Liver (tissue), 3 donors: ENCODE data around the gene LDHD.

Experiments
- CTCF ChIP-seq: fragments of 150-350 bp; IDR thresholded peaks from 2 replicates; pipeline ENCODE4 v1.5.1; 2017; ENCODE audit warnings: improper control_type of control experiment, low read depth, low read length; ENCODE audit not compliant: missing input control
- FOXA1 ChIP-seq: IDR thresholded peaks from 2 replicates; pipeline ENCODE4 v1.6.1; 2016; ENCODE audit warnings: antibody characterized with exemption
- GABPA ChIP-seq, 2 donors: IDR thresholded peaks in 1 of 2; conservative IDR thresholded peaks in 1 of 2; 2 replicates each; pipeline ENCODE4 v1.6.1; 2016; ENCODE audit warnings: antibody characterized with exemption in 2 of 2, mild to moderate bottlenecking in 1 of 2, moderate library complexity in 1 of 2
- JUND ChIP-seq, 2 donors: IDR thresholded peaks; 2 replicates each; pipeline ENCODE4 v1.6.1; 2016; ENCODE audit warnings: antibody characterized with exemption in 2 of 2
- MAX ChIP-seq: IDR thresholded peaks from 2 replicates; pipeline ENCODE4 v1.6.1; 2016; ENCODE audit warnings: antibody characterized with exemption
- RAD21 ChIP-seq, 2 donors: IDR thresholded peaks; 2 replicates each; pipeline ENCODE4 v1.6.1; 2016; ENCODE audit warnings: antibody characterized with exemption in 2 of 2, mild to moderate bottlenecking in 2 of 2
- REST ChIP-seq: IDR thresholded peaks from 2 replicates; pipeline ENCODE4 v1.6.1; 2016; ENCODE audit warnings: antibody characterized with exemption, mild to moderate bottlenecking
- RXRA ChIP-seq, 2 donors: IDR thresholded peaks; 2 replicates each; pipeline ENCODE4 v1.6.1; 2017 to 2018; ENCODE audit warnings: antibody characterized with exemption in 2 of 2, mild to moderate bottlenecking in 1 of 2
- YY1 ChIP-seq: IDR thresholded peaks from 2 replicates; pipeline ENCODE4 v1.6.1; 2016; ENCODE audit warnings: antibody characterized with exemption, mild to moderate bottlenecking
- donor health status: healthy.
- donor health status: healthy.

GRCh38 chr16:75152635-75153034 lies 36.1 kb upstream of the LDHD start:
- no peak for TF ChIP-seq JUND (IDR thresholded peaks at IDR 0.05)
- no peak for TF ChIP-seq CTCF
- TF ChIP-seq FOXA1 = no peak
- TF ChIP-seq REST = no peak
- TF ChIP-seq RAD21 (IDR thresholded peaks at IDR 0.05) = no peak
- TF ChIP-seq MAX = no peak
- no peak for TF ChIP-seq GABPA (IDR thresholded peaks at IDR 0.05 in 1 of 2, conservative IDR thresholded peaks at IDR 0.05 in 1 of 2)
- TF ChIP-seq RXRA (IDR thresholded peaks at IDR 0.05) = no peak
- TF ChIP-seq YY1 = no peak
